ENCODE data around the gene PTPRZ1.

The PTPRZ1 gene

DNA sequence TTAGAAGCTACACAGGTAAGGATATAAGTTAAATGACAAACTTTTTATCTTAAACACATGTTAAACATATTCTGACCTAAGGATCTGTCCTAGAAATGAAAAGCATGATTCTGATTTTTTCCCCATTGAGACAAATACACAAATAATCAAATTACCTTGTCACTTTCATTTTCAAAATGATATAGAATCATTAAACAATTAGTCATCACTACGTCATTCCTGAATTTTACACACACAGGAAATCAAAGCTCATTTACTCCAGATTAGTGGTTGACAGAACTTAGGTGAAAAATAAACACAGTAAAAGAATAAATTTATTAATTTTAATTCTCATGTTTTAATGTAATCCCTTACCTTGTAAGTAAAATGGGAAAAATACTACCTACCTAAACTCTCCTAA lies 182.1 kb downstream of the PTPRZ1 start:
- DNase-seq (ENCODE audit: low read depth) = no peak

DNA sequence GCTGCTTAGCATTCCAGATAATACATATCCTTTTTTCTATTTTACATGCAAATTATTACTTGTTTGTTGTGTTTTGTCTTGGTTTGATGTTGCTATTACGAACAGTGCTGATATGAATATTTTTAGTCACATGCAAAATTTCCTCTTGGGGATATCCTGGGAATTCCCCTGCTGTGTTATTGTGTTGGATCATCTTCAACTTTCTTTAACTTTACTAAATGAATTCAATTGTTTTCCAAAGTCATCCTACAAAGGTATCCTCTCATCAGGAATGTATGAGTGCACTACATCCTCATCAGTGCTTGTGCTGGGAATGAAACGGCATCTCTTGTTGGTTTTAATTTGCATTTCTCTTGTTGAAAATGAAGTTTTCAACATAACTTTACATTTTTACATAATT lies 184.0 kb downstream of the PTPRZ1 start:
- no peak for DNase-seq (ENCODE audit: low read depth)

DNA sequence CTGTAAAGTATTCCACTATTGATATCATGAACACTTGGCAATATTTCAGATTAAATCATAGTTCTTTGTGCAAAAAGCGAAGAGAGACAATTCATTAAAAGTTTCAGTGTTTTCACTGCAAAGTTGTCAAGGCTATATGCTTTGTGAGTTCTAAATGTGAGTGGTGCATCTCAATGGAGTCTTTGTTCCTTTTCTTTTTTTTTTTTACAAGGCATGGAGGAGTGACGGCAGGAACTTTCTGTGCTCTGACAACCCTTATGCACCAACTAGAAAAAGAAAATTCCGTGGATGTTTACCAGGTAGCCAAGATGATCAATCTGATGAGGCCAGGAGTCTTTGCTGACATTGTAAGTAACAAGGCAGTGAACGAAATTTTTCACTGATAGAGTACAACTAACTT lies 186.6 kb downstream of the PTPRZ1 start:
- DNase-seq (ENCODE audit: low read depth) = no peak

GRCh38 chr7:122063146-122063545 lies 190.2 kb downstream of the PTPRZ1 start:
- DNase-seq (ENCODE audit: low read depth) = no peak

DNA sequence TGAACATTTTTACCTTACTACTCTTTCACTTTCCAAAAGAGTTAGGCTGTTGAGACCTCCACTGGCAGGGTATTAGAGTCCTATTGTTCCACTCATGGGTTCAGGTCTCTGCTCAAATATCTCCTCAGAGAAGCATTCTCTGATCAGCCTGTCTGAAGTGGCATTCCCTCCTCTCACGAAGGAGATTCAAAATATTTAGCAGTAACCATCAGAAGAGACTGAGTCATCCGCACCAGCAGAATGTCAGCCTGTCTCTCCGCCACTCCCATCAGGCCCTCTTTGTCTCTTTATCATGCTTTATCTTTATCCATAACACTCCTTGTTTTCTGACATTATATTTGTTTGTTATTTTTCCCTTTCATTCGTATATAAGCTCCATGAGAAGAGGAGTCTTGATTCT lies 192.0 kb downstream of the PTPRZ1 start:
- DNase-seq (ENCODE audit: low read depth) = no peak

DNA sequence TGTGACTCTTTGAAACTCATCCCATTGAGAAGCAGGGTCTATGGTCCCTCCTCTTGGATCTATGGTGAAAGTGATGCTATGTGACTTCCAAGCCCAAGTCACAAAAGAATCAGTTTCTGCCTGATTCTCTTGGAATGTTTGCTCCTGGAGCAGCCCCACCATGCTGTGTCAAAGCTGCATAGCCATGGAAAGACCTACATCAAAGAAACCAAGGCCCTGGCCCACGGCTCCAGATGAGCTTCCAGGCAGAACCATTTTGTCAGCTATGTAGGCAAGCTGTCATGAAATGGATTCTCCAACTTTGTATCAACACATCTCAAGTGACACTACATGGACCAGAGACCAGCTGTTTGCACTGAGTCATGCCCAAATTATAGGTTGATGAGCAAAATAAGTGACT lies 194.1 kb downstream of the PTPRZ1 start:
- no peak for DNase-seq (ENCODE audit: low read depth)

DNA sequence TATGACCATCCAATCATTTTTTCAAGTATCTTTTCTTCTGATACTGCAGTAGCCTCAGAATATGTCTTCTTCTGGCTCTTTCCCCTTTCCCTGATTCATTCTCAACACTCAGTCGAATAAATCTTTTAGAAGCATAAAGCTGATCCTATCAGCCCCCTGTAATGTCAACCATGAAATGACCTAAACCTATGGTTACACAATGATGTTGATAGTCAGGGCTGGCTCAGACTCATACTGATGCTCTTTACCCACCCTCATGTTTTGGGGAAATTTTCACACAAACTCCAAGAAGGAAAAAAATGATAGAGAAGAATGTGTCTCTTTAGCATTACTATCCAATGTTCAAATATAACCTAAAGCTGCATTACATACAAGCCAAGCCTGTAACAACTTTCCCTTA lies 195.1 kb downstream of the PTPRZ1 start:
- no peak for DNase-seq (ENCODE audit: low read depth)

DNA sequence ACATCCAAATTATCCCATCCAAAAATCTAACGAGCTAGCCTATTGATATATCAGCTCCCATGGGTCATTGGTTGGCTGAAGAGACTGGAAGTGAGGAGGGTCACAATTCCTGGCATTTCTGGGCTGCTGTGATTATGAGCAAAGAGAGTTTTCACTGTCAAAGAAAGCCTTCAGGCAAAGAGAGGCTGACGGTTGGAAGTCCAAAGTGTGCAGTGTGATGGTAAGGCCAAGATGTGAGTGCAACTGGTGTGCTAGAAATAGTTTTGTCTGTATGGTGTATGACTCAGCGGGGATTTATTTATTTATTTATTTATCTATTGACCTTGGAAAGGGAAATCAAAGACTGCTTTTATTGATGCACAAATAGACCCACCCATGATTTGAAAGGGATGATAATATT lies 196.0 kb downstream of the PTPRZ1 start:
- DNase-seq (ENCODE audit: low read depth) = no peak

- no peak for DNase-seq (ENCODE audit: low read depth)
These were observed 197.1 kb downstream of the PTPRZ1 start for GRCh38 chr7:122070062-122070461.

DNA sequence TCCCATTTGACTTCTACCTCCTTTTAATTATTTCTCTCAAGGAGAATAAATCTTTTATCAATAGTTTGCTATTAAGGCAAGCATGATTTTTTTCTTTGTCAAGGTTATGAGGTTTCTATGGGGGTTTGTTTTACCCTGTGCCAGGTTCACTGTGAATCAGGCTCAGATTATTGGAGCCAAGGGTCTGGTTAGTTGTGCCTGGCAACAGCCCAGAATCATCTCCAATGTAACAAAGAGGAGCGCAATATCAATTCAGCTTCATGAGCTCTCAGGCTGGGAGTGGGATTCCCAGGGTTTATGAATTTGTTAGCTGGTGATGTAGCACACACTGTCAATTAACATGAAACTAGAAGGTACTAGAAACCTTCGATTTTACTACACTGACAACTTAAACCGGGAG lies 197.9 kb downstream of the PTPRZ1 start:
- no peak for DNase-seq (ENCODE audit: low read depth)

- no peak for DNase-seq (ENCODE audit: low read depth)
These were observed 199.3 kb downstream of the PTPRZ1 start for GRCh38 chr7:122072272-122072671.

GRCh38 chr7:122072924-122073599 lies 200.1 kb downstream of the PTPRZ1 start:
- DNase-seq (ENCODE audit: low read depth) = no peak

DNA sequence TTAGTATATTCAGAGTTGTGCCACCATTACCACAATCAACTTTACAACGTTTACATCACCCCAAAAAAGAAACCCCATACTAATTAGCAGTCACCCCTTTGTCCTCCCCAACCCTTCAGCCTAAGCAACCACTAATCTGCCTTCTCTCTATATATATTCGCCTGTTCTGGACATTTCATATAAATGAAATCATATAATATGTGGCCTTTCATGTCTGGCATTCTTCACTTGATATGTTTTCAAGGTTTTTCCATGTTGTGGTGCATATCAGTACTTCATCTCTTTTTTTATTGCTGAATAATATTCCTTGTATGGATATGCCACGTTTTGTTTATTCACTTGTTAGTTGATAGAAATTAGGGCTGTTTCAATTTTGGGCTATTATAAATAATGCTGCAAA lies 200.7 kb downstream of the PTPRZ1 start:
- DNase-seq (ENCODE audit: low read depth) = no peak

GRCh38 chr7:122082160-122082559 lies 209.2 kb downstream of the PTPRZ1 start:
- DNase-seq (ENCODE audit: low read depth) = no peak

GRCh38 chr7:122082670-122083069 lies 209.7 kb downstream of the PTPRZ1 start:
- DNase-seq (ENCODE audit: low read depth) = no peak

DNA sequence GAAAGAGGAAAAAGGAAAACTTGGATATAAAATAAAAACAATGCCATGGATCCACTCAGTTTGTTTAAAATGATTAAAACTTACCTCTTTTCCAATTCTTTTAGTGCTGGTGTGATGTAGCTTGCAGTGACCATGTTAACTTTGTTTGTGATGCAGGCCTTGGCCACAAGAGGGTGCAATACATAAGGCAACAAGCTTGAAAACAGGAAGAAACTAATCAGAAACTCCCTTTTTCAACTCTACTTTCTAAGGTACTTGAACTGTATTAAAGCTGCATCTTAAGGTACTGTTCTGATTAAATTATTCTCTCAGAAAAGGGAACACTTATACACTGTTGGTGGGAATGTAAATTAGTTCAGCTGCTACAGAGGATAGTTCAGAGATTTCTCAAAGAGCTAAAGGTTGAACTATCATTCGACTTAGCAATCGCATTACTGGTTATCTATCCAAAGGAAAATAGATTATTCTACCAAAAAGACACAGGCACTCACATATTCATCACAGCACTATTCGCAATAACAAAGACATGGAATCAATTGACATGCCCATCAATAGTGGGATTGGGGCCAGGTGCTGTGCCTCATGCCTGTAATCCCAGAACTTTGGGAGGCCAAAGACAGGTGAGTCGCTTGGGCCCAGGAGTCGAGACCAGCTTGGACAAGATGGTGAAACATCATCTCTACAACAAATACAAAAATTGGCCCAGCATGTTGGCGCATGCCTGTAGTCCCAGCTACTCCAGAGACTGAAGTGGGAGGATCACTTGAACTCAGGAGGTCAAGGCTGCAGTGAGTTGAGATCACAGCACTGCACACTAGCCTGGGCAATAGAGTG lies 220.2 kb downstream of the PTPRZ1 start:
- DNase-seq (ENCODE audit: low read depth) = peak; percentile 46

DNA sequence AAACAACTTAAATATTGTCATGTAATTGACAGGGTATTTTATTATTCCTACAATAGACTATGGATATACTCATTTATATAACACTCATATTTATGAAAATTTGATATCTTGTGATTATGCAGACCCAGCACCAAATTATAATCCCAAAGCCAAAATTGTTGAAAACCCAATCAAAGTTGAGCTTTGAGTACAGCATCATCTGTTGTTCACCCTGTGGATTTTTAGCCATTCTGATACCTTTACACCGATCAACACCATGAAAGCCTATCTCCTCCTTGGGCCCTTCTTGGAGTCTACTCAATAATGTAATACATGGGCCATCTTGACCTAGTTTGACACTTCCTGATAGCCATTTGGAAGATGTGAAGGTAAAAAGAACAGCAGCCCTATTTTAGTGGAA lies 221.6 kb downstream of the PTPRZ1 start:
- DNase-seq (ENCODE audit: low read depth) = no peak

DNA sequence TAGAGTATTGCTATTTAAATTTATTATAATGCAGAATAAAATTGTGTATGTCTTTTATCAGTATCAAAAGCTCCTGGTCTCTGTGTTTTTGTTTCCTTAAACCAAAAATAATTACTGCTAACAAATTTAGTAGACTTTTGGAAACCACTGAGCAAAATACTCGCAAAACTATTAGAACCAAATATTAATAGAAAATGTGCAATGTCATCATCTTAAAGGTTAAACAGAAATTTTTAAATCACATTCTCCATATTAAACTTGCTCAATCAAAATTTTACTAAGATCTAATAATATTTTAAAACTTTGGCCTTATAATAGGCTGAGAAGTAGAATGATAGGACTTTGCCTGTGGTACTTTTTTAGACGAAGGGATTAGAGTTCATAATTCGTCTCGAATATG lies 222.7 kb downstream of the PTPRZ1 start:
- DNase-seq (ENCODE audit: low read depth) = no peak

- no peak for DNase-seq (ENCODE audit: low read depth)
These were observed 227.1 kb downstream of the PTPRZ1 start for GRCh38 chr7:122100021-122100420.

DNA sequence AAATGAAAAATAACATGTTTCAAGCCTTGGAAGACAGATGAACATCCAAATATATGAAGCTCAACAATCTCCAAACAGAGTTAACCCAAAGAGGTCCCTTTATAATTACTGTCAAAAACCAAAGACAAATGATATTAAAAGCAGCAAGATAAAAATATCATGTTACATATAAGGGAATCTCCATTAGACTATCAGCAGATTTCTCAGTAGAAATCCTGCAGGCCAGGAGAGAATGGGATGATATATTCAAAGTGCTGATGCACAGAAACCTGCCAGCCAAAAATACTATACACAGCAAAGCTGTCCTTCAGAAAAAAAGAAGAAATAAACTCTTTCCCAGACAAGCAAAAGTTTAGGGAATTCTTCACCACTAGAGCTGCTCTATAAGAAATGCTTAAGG lies 230.1 kb downstream of the PTPRZ1 start:
- DNase-seq (ENCODE audit: low read depth) = no peak
